Adrenal gland (tissue), 5 donors: ENCODE measurements around the gene KCTD19.

Experiments
- POLR2A ChIP-seq, 2 donors: fragments of 450-650 bp; IDR thresholded peaks; one replicate each; pipeline ENCODE4 v1.6.1; 2017; ENCODE audit warnings: antibody characterized with exemption in 2 of 2, mild to moderate bottlenecking in 2 of 2, moderate library complexity in 1 of 2
- TF ChIP-seq, protein P1 (sequence below), 6 experiments: fragments of 450-650 bp in 4 of 6; fragments of 200-600 bp in 2 of 6; sonication (generic) in 1 of 6; IDR thresholded peaks; 1 replicate in 5 of 6; 2 replicates in 1 of 6; pipeline versions ENCODE4 v1.5.1 to v1.8.0; 2016 to 2021; ENCODE audit warnings: antibody characterized with exemption in 6 of 6, mild to moderate bottlenecking in 2 of 6, moderate library complexity in 1 of 6
- donor health status: DM: no; HTN: no; CAD: no.

DNA sequence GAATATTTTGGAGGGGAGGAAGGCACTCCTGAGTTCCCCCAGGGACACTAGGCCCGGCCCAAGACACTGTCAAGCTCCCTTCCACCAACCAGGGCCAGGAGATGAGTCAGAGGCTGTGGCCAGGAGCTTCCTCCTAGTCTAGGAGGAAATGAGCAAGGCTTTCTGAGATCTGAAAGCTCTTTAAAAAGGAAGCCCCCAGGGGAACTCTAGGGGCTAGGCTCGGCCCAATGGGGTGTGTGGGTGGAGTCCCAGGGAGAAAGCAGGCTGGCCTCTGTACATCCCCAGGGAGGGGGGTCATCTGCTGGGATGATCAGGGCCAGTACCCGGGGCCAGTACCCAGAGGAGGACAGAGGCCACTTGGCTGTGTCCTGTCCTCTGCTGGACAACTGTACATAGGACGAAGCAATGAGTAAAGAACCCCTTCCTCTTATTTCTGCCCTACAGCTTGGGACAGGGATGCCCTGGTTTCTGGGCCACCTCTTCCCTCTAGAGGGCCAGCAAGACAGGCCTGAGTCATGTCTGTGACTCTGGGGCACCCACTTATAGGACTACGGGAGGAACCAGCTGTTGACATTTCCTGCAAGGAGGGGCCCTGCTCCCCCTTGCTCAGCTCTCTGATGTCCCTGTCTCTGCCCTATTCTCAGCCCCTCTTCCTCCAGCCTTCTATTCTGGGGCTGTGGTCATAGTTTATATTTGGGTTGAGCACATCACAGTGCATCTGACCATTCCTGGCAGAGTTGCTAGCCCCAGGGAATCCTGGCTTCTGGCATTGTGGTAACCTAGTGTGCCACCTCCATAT lies 82.0 kb downstream of the KCTD19 start:
- TF ChIP-seq, protein P1, sequence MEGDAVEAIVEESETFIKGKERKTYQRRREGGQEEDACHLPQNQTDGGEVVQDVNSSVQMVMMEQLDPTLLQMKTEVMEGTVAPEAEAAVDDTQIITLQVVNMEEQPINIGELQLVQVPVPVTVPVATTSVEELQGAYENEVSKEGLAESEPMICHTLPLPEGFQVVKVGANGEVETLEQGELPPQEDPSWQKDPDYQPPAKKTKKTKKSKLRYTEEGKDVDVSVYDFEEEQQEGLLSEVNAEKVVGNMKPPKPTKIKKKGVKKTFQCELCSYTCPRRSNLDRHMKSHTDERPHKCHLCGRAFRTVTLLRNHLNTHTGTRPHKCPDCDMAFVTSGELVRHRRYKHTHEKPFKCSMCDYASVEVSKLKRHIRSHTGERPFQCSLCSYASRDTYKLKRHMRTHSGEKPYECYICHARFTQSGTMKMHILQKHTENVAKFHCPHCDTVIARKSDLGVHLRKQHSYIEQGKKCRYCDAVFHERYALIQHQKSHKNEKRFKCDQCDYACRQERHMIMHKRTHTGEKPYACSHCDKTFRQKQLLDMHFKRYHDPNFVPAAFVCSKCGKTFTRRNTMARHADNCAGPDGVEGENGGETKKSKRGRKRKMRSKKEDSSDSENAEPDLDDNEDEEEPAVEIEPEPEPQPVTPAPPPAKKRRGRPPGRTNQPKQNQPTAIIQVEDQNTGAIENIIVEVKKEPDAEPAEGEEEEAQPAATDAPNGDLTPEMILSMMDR (IDR thresholded peaks at IDR 0.05): peak in 2 of 6 experiments; percentile 17 to 18
- peak in 1 of 2 donors; percentile 30 for TF ChIP-seq POLR2A (IDR thresholded peaks at IDR 0.05)
